Measurements from ENCODE around the gene GDAP1L1.
"Not testable (repeated sequence)": the region's sequence is repeated elsewhere in the genome, so short reads cannot be mapped to it uniquely, and the experiment has no call there.

GDAP1L1 gene

DNA sequence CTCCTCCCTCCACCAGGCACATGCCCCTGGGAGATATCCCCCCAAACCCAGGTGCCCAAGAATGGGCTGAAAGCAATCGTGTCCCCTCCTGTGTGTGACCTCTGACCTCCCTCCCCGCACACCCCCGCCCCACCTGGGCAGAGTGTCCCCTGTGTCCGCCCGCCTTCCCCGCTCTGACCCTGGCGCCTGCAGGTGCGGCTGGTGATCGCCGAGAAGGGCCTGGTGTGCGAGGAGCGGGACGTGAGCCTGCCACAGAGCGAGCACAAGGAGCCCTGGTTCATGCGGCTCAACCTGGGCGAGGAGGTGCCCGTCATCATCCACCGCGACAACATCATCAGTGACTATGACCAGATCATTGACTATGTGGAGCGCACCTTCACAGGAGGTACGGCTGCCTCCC is 9.9 kb downstream of the GDAP1L1 start:
- DNase-seq, result no peak

DNA sequence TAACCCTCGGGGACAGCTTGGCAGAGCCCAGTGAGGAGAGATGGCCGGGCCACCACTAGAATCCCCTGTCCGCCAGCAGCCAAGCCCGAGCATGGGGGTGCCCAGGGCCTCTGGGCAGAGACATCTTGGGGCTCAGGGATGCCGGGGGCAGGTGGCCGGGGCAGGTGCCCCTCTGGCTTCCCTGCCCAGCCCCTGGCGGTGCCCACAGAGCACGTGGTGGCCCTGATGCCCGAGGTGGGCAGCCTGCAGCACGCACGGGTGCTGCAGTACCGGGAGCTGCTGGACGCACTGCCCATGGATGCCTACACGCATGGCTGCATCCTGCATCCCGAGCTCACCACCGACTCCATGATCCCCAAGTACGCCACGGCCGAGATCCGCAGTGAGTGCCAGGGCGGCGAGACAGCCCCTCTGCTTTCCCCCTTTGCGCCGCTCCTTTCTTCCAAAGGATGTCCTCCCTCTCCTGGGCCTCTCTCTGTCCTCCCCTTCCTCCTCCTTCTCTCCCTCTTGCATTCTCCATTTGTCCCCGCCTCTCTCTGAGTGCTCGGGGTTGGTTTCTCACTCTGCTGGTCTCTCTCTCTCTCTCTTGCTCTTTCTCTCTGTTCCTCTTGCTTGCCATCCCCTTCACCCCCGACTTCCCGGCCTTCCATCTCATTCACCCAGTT is 11.2 kb downstream of the GDAP1L1 start:
- DNase-seq, result no peak

DNA sequence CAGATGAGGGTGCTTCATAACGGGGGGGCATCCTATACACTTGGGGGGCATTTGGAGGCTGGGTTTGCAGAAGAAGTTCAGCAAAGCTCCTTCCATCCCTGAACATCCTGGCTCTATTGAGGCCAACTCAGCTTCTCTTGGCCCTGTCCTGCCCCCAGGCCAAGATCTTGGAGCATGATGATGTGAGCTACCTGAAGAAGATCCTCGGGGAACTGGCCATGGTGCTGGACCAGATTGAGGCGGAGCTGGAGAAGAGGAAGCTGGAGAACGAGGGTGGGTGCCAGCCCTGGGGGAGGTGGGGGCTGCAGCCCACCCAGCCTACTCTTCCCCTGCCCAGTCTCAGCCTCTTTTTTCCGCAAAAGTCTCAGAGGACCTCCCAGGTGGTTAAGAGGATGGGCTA is 17.2 kb downstream of the GDAP1L1 start:
- no peak for DNase-seq

DNA sequence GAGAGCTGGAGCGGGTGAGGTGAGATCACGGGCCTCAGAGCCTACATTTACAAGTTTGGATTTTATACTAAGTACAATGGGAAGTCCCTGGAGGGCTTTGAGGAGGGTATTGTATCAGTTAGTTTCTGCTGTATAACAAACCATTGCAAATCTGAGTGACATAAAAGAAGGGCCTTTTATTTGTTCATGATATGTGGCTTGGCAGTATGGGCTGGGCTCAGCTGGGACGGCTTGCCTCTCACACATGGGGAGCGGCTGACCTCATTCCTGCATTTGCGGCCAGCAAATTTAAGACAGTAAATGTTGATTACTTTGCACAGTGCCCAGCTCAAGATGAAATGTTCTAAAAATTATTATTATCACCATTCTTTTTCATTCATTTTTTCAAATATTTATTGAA is 21.7 kb downstream of the GDAP1L1 start:
- no peak for DNase-seq

DNA sequence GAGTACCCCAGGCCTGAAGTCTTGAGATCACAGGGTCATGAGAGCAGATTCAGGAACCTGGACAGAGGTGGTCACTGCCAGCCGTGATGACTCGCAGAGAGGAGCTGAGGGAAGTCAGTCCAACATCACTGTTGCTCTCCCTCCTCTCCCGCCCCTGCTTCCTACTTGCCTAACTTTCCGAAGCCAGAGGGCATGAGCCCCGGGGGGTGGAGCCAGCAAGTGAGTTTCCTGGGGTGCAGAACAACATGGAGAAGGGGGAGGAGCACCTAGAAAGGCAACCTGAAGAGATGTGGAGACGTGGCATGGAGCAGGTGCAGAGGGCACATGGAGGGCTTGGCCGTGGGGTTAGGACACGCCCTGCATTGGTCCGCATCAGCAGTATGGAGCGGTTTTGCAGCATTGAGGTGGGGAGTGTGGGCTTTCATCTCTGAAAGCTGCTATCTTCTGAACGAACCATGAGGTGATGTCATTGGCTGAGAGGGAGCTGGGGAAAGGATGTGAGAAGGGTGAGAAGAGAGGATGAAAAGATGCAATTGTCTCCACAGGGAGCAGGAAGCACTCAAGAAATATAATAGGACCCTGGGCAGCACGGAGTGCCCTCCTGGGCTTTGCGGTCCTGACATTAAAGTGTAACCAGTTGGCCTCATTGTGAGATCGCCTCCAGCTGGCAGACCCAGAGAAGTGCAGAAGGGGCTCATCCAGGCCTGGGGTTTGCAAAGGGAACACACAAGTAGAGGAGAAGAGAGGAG is 25.0 kb downstream of the GDAP1L1 start:
- DNase-seq, result peak in 1 of 2 donors; percentile 1

DNA sequence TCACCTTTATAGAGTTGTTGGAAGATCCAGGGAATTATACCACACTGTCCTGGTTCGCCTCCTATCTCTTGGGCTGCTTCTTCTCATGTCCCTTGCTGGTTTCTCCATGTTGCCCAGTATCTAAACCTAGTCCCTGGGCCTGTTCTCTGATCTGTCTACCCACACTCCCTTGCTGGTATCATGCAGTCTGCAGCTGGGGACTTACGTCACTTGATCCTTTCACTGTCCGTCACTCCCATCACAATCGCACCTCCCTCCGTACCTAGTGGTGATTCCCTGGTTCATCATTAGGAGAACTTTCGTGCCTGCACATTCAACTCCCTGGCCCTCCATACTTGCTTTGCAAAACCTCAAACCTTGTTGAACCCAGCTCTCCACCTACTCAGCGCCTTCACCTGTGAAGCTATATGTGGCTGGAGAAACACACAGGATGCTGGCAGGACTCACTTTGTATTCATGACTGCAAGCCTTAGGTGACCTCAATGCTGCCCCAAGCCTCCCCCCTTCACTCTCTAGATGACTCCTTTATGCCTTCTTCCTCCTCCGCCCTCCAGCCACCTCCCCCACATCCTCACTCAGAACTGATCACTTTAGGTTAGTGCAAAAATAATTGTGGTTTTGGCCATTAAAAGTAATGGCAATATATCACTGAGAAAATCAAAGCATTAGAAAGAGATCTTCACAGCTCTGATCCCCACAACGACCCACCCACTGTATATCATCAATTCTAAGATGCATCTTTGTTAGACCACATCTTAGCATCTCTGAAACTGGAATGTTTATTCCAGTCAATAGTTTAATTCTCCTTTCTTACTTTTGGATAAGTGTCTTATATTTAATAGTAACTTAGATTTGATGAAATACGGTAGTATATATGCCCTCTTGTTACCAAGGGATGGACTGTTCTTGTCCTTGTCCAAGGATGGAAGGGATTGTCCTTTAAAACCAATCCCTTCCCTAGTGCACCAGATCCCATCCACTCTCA is 26.4 kb downstream of the GDAP1L1 start:
- DNase-seq, result no peak

DNA sequence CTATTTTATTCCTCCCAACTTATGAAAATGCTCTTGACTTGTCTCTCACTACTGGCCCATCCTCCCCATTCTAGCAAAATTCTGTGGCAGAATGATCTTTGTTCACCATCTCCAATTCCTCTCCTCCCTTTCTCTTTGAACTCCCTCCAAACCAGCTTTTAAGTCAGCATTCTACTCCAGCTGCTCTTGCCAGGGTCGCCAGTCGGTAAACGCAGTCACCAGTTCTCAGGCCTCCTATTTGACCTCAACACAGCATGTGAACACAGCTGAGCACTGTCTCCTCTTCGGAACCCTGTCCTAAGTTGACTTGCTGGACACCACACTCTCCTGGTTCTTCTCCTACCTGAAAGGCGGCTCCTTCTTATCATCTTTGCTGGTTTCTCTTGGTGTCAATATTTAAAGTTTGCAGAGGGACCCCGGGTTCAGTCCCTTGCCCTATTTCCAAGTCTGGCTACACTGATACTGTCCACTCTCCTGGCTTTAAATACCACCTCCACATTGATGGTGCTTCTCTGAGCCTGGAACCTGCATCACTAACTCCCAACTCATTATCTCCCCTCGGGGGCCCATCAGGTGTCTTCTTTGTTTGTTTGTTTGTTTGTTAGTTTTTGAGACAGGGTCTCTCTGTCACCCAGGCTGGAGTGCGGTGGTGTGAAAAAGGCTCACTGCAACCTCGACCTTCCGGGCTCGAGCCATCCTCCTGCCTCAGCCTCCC is 27.4 kb downstream of the GDAP1L1 start:
- DNase-seq, result no peak

DNA sequence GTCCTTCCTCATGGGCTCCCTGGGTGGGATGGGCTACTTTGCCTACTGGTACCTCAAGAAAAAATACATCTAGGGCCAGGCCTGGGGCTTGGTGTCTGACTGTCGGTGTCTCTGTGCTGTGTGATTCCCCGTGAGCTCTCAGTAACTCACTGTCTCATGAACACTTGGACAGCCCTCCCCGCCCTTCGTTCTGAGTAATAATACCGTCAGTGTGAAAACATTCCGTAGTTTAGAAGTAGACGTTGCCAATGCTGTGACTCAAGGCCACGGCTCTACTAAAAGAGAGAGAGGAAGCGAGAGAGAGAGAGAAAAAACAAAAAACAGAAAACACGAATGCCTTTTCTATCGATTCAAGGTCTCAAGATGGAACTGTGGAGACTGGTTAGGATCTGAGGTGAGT is 32.1 kb downstream of the GDAP1L1 start:
- no peak for DNase-seq

DNA sequence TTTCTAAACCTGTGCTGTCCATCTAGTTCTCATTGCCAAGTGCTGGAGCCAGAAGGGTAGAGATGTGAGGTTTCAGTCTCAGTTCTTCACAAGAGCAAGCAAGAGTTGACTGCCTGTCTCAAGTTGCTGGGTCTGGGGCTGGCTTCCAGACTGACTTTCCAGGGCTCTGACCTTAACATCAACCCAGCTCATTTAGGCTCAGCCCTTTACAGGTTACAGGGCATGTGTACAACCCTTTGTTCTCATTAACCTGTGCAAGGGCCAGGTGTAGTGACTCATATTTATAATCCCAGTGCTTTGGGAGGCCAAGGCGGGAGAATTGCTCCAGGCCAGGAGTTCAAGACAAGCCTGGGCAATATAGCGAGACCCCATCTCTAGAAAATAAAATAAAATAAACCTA is 33.3 kb downstream of the GDAP1L1 start:
- DNase-seq, result no peak

DNA sequence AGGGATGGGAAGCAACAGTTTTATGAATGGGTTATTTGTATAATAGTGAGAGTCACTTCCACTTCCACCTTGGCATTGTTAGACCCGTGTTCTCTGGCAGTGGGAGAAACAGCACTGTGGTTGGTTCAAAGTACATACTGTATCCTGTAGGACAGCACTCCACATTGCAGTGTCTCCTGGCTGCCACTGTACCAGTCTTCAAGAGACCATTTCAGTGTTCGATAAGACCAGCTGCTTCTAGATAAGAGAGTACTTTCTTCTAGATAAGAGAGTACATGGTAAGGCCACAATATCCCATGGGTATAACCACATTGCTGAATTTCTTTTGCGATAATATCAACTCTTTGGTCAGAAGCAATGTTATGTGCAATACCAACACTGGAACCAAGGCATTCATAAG is 35.1 kb downstream of the GDAP1L1 start:
- no peak for DNase-seq

DNA sequence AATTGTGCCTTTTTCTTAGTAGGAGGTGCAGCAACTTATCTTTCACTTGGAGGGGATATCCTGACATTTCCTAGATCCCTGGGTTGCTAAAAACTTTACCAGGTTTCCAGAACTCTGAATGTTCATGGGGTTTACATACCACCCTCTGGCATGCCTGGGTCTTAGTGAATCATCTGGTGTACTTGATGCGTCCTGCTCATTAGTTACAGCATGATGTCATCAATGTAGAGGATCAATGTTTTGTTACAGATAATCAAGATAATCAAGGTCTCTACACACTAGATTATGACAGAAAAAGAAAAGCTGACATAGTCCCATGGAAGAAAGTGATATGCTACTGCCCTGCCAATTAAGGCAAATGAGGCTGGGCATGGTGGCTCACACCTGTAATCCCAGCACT is 36.9 kb downstream of the GDAP1L1 start:
- DNase-seq, result no peak

DNA sequence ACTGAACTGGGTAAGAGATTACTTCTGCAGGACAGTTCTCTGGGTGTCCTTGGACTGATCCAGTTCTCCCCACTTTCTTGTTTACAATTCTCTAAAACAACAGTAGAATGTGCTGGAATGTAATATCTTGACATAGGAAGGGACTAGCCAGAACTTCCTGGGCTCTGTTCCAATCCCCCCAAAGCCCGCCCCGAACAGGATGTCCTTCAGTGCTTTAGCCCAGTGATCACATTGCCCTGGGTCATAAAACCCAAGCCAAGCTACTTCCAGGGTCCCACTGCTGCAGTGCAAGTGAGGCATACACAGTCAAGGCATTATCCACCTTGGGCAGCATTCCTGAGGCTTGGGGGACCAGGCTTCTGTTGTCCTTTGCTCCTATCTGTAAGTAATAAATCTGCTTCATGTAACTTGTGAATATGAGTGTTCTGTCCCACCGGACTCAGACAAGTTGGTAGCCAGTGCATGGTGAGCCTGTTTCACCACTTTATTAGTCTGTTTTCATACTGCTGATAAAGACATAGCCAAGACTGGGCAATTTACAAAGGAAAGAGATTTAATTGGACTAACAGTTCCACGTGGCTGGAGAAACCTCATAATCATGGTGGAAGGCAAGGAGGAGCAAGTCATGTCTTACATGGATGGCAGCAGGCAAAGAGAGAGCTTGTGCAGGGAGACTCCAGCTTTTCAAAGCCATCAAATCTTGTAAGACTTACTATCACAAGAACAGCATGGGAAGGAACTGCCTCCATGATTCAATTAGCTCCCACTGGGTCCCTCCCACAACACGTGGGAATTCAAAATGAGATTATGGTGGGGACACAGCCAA is 40.4 kb downstream of the GDAP1L1 start:
- DNase-seq, result no peak

DNA sequence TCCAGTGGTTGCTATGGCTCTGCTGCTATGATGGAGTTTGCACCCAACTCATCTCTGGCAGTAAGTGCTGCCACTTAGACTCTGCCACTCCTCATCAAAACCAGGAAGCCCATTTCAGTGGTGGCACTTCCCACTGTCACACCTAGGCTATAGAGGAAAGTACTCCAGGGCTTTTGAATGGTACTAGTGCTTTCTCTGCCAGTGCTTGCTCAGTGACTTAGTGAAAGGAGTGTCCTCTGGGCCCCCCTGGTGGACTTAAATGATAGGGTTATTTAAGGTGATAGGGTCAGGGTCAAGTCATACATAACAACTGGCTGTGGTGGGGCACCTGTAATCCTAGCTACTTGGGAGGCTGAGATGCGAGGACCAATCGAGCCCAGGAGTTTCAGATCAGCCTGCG is 41.1 kb downstream of the GDAP1L1 start:
- no peak for DNase-seq

DNA sequence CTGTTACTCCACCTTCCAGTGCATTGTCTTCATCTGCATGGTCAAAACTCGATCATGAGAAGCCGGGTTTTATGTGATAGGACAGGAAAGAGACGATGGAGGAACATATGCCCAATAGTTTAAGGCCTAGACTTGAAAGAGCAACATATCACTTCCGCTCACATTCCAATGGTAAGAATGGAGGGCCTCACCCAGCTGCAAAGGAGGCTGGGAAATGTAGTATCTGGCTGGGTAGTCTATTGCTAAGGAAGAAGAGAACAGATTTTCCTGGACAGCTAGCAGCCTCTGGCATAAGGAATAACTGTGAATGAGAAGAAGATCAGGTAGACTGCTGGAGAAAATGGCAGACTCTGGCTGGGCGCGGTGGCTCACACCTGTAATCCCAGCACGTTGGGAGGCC is 44.6 kb downstream of the GDAP1L1 start:
- DNase-seq, result no peak

DNA sequence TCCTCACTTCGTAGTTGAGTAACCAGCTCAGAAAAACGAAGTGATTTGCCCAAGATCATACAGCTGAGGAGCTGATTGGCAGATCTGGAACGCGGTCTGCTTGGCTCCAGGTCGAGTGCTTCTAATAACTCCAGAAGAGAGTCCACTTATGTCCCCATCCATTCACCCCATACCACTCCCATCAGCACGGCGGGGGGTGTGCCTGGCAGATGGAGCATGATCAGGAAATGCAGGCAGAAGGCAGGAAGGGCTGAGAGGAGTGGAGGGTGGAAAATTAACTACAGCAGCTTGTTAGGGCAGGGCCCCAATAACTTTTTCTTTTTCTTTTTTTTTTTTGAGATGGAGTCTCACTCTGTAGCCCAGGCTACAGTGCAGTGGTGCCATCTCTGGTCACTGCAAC is 48.9 kb downstream of the GDAP1L1 start:
- DNase-seq, result no peak

DNA sequence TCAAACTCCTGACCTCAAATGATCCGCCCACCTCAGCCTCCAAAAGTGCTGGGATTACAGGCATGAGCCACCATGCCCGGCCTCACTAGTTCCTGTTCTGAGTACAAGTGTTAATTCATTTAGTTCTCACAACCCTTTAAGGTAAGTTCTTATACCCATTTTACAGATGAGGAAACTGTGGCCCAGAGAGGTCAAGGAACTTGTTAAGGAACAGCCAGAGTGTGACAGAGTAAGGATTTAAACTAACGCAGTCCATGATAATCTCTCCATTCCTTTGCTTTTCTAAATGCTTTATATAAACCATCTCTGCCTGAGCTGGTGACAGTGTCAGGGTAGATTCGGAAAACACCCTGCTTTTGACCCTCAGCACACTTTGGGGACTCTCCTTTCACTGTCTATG is 50.6 kb downstream of the GDAP1L1 start:
- DNase-seq, result no peak

DNA sequence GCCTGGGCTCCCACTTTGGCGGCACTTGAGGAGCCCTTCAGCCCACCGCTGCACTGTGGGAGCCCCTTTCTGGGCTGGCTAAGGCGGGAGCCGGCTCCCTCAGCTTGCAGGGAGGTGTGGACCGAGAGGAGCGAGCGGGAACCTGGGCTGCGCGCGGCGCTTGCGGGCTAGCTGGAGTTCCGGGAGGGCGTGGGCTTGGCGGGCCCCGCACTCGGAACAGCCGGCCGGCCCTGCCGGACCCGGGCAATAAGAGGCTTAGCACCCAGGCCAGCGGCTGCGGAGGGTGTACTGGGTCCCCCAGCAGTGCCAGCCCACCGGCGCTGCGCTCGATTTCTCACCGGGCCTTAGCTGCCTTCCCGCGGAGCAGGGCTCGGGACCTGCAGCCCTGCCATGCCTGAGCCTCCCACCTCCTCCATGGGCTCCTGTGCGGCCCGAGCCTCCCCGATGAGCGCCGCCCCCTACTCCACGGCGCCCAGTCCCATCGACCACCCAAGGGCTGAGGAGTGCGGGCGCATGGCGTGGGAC is 52.0 kb downstream of the GDAP1L1 start:
- DNase-seq, result not testable (repeated sequence)

DNA sequence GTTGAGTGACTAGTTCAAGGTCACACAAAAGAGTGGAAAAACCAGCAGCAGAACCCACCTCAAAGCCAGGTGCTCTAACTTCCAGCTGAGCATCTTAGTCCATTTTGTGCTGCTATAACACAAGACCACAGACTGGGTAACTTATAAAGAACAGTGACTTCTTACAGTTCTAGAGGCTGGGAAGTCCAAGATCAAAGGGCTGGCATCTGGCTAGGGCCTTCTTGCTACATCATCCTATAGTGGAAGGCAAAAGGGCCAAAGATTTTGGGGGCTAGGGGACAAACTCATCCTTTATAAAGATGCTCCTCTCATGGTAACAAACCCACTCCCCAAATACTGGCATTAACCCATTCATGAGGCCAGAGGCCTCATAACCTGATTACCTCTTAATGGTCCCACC is 54.2 kb downstream of the GDAP1L1 start:
- no peak for DNase-seq

DNA sequence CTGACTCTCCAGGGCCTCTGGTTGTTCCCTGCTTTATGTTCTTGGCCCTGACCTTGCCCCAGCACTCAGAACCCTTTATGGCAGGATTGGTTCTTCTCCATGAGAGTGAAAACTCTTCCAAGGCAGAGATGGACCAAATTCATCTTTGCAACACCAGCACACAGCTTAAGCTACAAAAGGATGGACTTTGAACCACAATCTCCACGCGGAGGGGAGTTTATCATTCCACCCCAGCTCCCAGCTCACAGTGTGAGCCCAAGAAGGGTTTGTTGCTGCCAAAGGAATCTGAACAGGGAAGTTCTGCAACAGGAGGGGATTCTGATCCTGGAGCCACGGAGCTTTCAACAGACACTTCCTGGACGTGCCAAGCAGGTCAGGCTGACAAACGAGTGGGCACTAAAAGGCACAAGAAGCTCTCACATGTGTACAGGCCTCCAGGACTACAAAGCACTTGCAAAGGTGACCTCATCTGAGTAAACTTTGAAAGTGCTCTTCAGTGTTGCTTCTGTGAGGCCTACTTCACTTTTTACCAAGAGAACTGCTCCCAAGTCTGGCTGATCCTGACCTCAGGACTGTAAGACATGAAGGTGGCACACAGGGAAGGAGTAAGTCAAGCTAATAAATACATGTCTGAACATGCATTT is 55.0 kb downstream of the GDAP1L1 start:
- no peak for DNase-seq

DNA sequence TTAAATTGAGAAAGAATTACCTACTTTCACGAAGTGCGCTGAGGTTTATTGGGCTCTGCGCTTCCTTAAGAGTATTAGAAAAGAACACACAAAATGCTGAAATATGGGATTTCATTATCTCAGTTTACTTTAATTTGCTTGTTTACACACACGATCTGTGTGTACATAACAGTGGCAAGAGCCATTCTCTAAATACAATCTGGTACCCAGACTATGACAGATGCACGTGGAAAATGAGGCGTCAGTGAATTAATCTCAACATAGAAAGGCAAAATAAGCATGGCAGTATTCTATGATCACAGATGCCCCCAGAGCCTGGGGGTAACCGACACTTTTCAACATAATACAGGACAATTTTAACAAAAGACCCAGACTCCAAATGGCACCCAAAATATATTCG is 55.6 kb downstream of the GDAP1L1 start:
- no peak for DNase-seq

DNA sequence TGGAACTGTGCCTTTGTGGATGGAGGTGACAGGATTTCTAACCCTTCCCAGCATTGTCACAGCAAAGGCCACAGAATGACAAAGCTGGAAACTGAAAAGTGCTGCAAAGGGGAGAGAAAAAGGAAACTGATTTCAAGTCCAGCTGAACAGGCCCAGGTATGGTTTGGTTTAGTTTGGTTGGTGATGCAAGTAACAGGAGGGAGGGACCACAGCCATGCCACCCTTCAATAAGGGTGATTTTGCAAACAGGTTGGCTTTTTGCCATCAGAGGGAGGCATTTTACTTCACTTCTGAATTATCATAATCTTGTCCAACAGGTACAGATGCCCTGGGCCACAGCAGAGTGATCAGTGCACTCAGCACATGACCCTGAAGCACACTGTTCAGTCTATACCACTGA is 57.3 kb downstream of the GDAP1L1 start:
- DNase-seq, result no peak

Measured in inflammatory macrophage treated with lipopolysaccharide for 1 hour (primary cell).